WTC11 (cell line): Measurements from ENCODE around the gene IGFALS. TPM values are rescaled to one million over a fixed set of nuclear protein-coding genes. Genes with fewer than 3 reads are reported as not detected.

Experiments
- ATAC-seq: fragments of 200-7000 bp; cut with Tn5 transposase; 2 replicates; pipeline ENCODE4 v1.10.0; 2021; ENCODE audit warnings: mild to moderate bottlenecking, moderate library complexity
- CTCF ChIA-PET: fragments of 300-600 bp; sonication (Branson Sonifier 250); formaldehyde crosslinking; loops from one replicate; lab custom pipeline; 2021; ENCODE audit warnings: antibody characterized with exemption; lab: Charles Lee
- POLR2A ChIA-PET: fragments of 350-600 bp; sonication (Branson Sonifier 250); formaldehyde crosslinking; loops from one replicate; lab custom pipeline; 2021; ENCODE audit warnings: antibody characterized with exemption; lab: Charles Lee
- DNase-seq: peaks from one replicate; pipeline ENCODE4 v3.0.0; 2021; ENCODE audit warnings: low spot score
- H3K27ac Mint-ChIP-seq: 2 replicates; pipeline ENCODE4 v1.8.0; 2021; ENCODE audit warnings: mixed read lengths
- H3K27me3 Mint-ChIP-seq: 2 replicates; pipeline ENCODE4 v1.8.0; 2021; ENCODE audit warnings: low read depth, mild to moderate bottlenecking, moderate library complexity, mixed read lengths
- H3K36me3 Mint-ChIP-seq: 2 replicates; pipeline ENCODE4 v1.8.0; 2021; ENCODE audit warnings: mixed read lengths
- H3K4me1 Mint-ChIP-seq: 2 replicates; pipeline ENCODE4 v1.8.0; 2022; ENCODE audit warnings: mixed read lengths
- H3K4me3 Mint-ChIP-seq: 2 replicates; pipeline ENCODE4 v1.8.0; 2021; ENCODE audit warnings: mild to moderate bottlenecking, moderate library complexity, mixed read lengths
- H3K9me3 Mint-ChIP-seq: 2 replicates; pipeline ENCODE4 v1.8.0; 2021; ENCODE audit warnings: mixed read lengths
- AR ChIP-seq: fragments of 250-450 bp; sonication (Bioruptor Pico); IDR thresholded peaks from 2 replicates; pipeline ENCODE4 v1.9.0; 2021; ENCODE audit warnings: mild to moderate bottlenecking
- ARID4B ChIP-seq: sonication (generic); formaldehyde crosslinking; IDR thresholded peaks from 2 replicates; pipeline ENCODE4 v1.8.0; 2023; ENCODE audit warnings: missing genetic modification reagents, mild to moderate bottlenecking, borderline replicate concordance
- ATF3 ChIP-seq: sonication (generic); formaldehyde crosslinking; conservative IDR thresholded peaks from 2 replicates; pipeline ENCODE4 v1.8.1; 2022; ENCODE audit warnings: mild to moderate bottlenecking, missing genetic modification reagents
- CREM ChIP-seq: sonication (generic); formaldehyde crosslinking; IDR thresholded peaks from 2 replicates; pipeline ENCODE4 v1.8.1; 2022; ENCODE audit warnings: mild to moderate bottlenecking, missing genetic modification reagents, moderate library complexity
- ELF4 ChIP-seq: sonication (generic); formaldehyde crosslinking; IDR thresholded peaks from 2 replicates; pipeline ENCODE4 v1.8.1; 2022; ENCODE audit warnings: low read depth, mild to moderate bottlenecking, moderate library complexity, missing genetic modification reagents
- ERG ChIP-seq: fragments of 250-450 bp; sonication (Bioruptor Pico); IDR thresholded peaks from 2 replicates; pipeline ENCODE4 v1.8.0; 2021; ENCODE audit warnings: mild to moderate bottlenecking
- FOXJ3 ChIP-seq: sonication (generic); formaldehyde crosslinking; IDR thresholded peaks from 2 replicates; pipeline ENCODE4 v1.9.0; 2021; ENCODE audit warnings: missing genetic modification reagents, mild to moderate bottlenecking, borderline replicate concordance
- FOXP1 ChIP-seq: sonication (generic); formaldehyde crosslinking; IDR thresholded peaks from 2 replicates; pipeline ENCODE4 v1.8.0; 2022; ENCODE audit warnings: missing genetic modification reagents, mild to moderate bottlenecking, moderate library complexity, borderline replicate concordance
- HMGXB4 ChIP-seq: sonication (generic); formaldehyde crosslinking; IDR thresholded peaks from 2 replicates; pipeline ENCODE4 v1.8.1; 2023; ENCODE audit warnings: mild to moderate bottlenecking, moderate library complexity, missing genetic modification reagents
- MXD4 ChIP-seq: fragments of 250-450 bp; sonication (Bioruptor Pico); IDR thresholded peaks from 2 replicates; pipeline ENCODE4 v1.8.0; 2021; ENCODE audit warnings: mild to moderate bottlenecking, moderate library complexity, borderline replicate concordance
- MYBL2 ChIP-seq: sonication (generic); formaldehyde crosslinking; IDR thresholded peaks from 2 replicates; pipeline ENCODE4 v1.8.1; 2023; ENCODE audit warnings: mild to moderate bottlenecking, moderate library complexity, missing genetic modification reagents
- RELA ChIP-seq: sonication (generic); formaldehyde crosslinking; IDR thresholded peaks from 2 replicates; pipeline ENCODE4 v1.8.1; 2022; ENCODE audit warnings: missing genetic modification reagents, mild to moderate bottlenecking, borderline replicate concordance
- SMAD3 ChIP-seq: sonication (generic); formaldehyde crosslinking; IDR thresholded peaks from 2 replicates; pipeline ENCODE4 v1.8.0; 2022; ENCODE audit warnings: missing genetic modification reagents, mild to moderate bottlenecking, borderline replicate concordance
- TEAD4 ChIP-seq: sonication (generic); formaldehyde crosslinking; IDR thresholded peaks from 2 replicates; pipeline ENCODE4 v1.8.0; 2022; ENCODE audit warnings: mild to moderate bottlenecking, missing genetic modification reagents
- TP53 ChIP-seq: sonication (generic); formaldehyde crosslinking; IDR thresholded peaks from 2 replicates; pipeline ENCODE4 v1.8.1; 2023; ENCODE audit warnings: mild to moderate bottlenecking, missing genetic modification reagents
- ZNF121 ChIP-seq: sonication (generic); formaldehyde crosslinking; IDR thresholded peaks from 2 replicates; pipeline ENCODE4 v1.8.0; 2023; ENCODE audit warnings: missing genetic modification reagents
- ZNF219 ChIP-seq: sonication (generic); formaldehyde crosslinking; IDR thresholded peaks from 2 replicates; pipeline ENCODE4 v1.8.0; 2023; ENCODE audit warnings: missing genetic modification reagents, mild to moderate bottlenecking, borderline replicate concordance
- total RNA-seq: library from RNA; stranded (reverse); gene quantifications from 3 replicates; pipeline ENCODE4 v1.2.3, GENCODE V29; 2021

The IGFALS gene
- total RNA-seq, 1 experiment from 2014 or later = not detected

GRCh38 chr16:1759511-1759910 is 34.0 kb downstream of the IGFALS start:
- H3K4me3 Mint-ChIP-seq = no peak overlapping the region
- no peak overlapping the region for H3K27ac Mint-ChIP-seq
- H3K36me3 Mint-ChIP-seq = peaks cover 3% of the 10 kb centered on the region; the same call in 1 of the 2 replicates
- no peaks in the 10 kb centered on the region for H3K9me3 Mint-ChIP-seq
- ATAC-seq (no peak), DNase-seq (no peak)
- H3K4me1 Mint-ChIP-seq = no peaks in the 10 kb centered on the region
- H3K27me3 Mint-ChIP-seq = no peaks in the 10 kb centered on the region
- ChIA-PET CTCF (no interaction called here), POLR2A (no interaction called here)
- TF ChIP-seq SMAD3 (CRISPR knock-in tag) (no peak), HMGXB4 (CRISPR knock-in tag) (no peak), MYBL2 (no peak), MXD4 (CRISPR knock-in tag) (no peak), ZNF121 (CRISPR knock-in tag) (no peak), FOXP1 (no peak), ZNF219 (CRISPR knock-in tag) (no peak), ELF4 (CRISPR knock-in tag) (no peak), ARID4B (CRISPR knock-in tag) (no peak), CREM (CRISPR knock-in tag) (no peak), AR (no peak), RELA (CRISPR knock-in tag) (no peak), TP53 (CRISPR knock-in tag) (no peak), ERG (no peak), FOXJ3 (CRISPR knock-in tag) (no peak), ATF3 (no peak), TEAD4 (CRISPR knock-in tag) (no peak)
